Fibroblast of skin of left biceps (primary cell): ENCODE measurements around the gene LRRC34.

Experiments
- DNase-seq, 2 experiments: peaks; one replicate each; pipeline ENCODE4 v3.0.0-alpha.2; 2013; ENCODE audit warnings: low read depth in 2 of 2

The LRRC34 gene

GRCh38 chr3:169812332-169813235 is at the start of gene LRRC34, which contains the start of gene LRRIQ4:
Gene LRRC34, minus strand, starts transcription at chr3:169812904. Its CDS starts 356 bp downstream, at chr3:169812548.
Gene LRRIQ4, plus strand, starts transcription at chr3:169812870. Its CDS starts 9,052 bp downstream, at chr3:169821922.
- DNase-seq, result peak in 1 of 2 experiments; percentile 19

- no peak for DNase-seq
Observed at GRCh38 chr3:169861871-169862270, 49.2 kb upstream of the LRRC34 start.

GRCh38 chr3:169857811-169858210 is 45.1 kb upstream of the LRRC34 start:
- DNase-seq, result no peak

- DNase-seq, result no peak
Observed at GRCh38 chr3:169855514-169855913, 42.8 kb upstream of the LRRC34 start.

- DNase-seq, result no peak
Observed at GRCh38 chr3:169850618-169851017, 37.9 kb upstream of the LRRC34 start.

GRCh38 chr3:169848741-169849140 is 36.0 kb upstream of the LRRC34 start:
- no peak for DNase-seq

- DNase-seq, result no peak
Observed at GRCh38 chr3:169847896-169848295, 35.2 kb upstream of the LRRC34 start.

- peak; percentile 34 to 45 for DNase-seq
Observed at GRCh38 chr3:169846458-169847193, 33.9 kb upstream of the LRRC34 start.

- DNase-seq, result no peak
Observed at GRCh38 chr3:169842960-169843359, 30.3 kb upstream of the LRRC34 start.

- no peak for DNase-seq
Observed at GRCh38 chr3:169841171-169841570, 28.5 kb upstream of the LRRC34 start.

GRCh38 chr3:169838511-169839030 is 25.9 kb upstream of the LRRC34 start:
- DNase-seq, result no peak

GRCh38 chr3:169836942-169837275 is 24.2 kb upstream of the LRRC34 start:
- DNase-seq, result no peak

GRCh38 chr3:169836078-169836941 is 23.6 kb upstream of the LRRC34 start:
- DNase-seq, result no peak

- DNase-seq, result no peak
Observed at GRCh38 chr3:169835533-169835932, 22.8 kb upstream of the LRRC34 start.

- no peak for DNase-seq
Observed at GRCh38 chr3:169827712-169828111, 15.0 kb upstream of the LRRC34 start.

- no peak for DNase-seq
Observed at GRCh38 chr3:169825316-169825715, 12.6 kb upstream of the LRRC34 start.

- DNase-seq, result no peak
Observed at GRCh38 chr3:169822983-169823382, 10.3 kb upstream of the LRRC34 start.

- DNase-seq, result no peak
Observed at GRCh38 chr3:169822540-169822939, 9.8 kb upstream of the LRRC34 start.

- no peak for DNase-seq
Observed at GRCh38 chr3:169822091-169822490, 9.4 kb upstream of the LRRC34 start.

- DNase-seq, result peak in 1 of 2 experiments; percentile 10
Observed at GRCh38 chr3:169818316-169818715, 5.6 kb upstream of the LRRC34 start.

GRCh38 chr3:169815590-169816150 is 3.0 kb upstream of the LRRC34 start:
- no peak for DNase-seq
